Measurements from ENCODE around the gene TBC1D28. TPM values are rescaled to one million over a fixed set of nuclear protein-coding genes. Genes with fewer than 3 reads are reported as not detected.

The TBC1D28 gene
- total and polyA plus RNA-seq, 9 of the 15 experiments (the other 6 are each of a cell fraction or from before 2014, with no cell fraction given), result not detected

DNA sequence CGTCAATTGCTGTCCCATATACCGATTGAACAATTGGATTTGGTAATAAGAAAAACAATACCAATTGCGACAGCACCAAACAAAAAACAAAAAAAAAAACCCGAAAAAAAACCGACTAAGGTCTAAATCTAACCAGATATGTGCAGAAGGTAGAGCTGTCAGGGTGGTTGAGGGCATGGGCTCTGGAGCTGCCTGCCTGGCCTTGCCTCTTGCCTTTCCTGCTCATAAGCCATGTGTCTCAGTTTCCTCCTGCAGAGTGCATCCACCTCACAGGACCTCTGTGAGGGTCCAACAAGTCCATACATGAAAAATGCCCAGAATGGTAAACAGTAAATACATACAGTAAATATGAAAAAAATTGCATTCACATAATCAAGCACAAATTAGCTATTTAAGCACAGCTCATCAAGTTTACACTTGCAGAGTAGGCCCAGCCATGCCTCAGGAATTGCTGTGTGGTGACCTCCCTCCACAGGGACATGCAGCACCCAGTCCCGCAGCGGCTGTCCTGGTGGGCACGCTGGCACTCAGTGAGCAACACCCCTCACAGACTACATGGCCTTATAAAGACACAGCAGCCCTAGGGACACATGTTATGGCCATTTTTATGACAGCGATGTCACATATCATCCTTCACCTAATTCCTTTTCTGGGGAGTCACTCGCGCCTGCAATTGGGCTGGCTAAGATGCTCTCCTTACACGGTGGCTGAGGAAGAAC is 17.9 kb downstream of the TBC1D28 start:
- 50% methylated on average over 10 of the region's 12 CpGs for WGBS (ENCODE audit: insufficient coverage, low coverage, missing lambda C conversion rate)
- intact Hi-C loops (cut with micrococcal nuclease), result loop anchor here (10.0 kb wide), 1 partner anchor 308 kb away; no protein-coding TSS in a partner anchor
- TF ChIP-seq COPS2 (conservative IDR thresholded peaks at IDR 0.05), result no peak
- TF ChIP-seq KAT7 (CRISPR knock-in tag; IDR thresholded peaks at IDR 0.05; ENCODE audit: borderline replicate concordance), result no peak
- TF ChIP-seq, protein P1, sequence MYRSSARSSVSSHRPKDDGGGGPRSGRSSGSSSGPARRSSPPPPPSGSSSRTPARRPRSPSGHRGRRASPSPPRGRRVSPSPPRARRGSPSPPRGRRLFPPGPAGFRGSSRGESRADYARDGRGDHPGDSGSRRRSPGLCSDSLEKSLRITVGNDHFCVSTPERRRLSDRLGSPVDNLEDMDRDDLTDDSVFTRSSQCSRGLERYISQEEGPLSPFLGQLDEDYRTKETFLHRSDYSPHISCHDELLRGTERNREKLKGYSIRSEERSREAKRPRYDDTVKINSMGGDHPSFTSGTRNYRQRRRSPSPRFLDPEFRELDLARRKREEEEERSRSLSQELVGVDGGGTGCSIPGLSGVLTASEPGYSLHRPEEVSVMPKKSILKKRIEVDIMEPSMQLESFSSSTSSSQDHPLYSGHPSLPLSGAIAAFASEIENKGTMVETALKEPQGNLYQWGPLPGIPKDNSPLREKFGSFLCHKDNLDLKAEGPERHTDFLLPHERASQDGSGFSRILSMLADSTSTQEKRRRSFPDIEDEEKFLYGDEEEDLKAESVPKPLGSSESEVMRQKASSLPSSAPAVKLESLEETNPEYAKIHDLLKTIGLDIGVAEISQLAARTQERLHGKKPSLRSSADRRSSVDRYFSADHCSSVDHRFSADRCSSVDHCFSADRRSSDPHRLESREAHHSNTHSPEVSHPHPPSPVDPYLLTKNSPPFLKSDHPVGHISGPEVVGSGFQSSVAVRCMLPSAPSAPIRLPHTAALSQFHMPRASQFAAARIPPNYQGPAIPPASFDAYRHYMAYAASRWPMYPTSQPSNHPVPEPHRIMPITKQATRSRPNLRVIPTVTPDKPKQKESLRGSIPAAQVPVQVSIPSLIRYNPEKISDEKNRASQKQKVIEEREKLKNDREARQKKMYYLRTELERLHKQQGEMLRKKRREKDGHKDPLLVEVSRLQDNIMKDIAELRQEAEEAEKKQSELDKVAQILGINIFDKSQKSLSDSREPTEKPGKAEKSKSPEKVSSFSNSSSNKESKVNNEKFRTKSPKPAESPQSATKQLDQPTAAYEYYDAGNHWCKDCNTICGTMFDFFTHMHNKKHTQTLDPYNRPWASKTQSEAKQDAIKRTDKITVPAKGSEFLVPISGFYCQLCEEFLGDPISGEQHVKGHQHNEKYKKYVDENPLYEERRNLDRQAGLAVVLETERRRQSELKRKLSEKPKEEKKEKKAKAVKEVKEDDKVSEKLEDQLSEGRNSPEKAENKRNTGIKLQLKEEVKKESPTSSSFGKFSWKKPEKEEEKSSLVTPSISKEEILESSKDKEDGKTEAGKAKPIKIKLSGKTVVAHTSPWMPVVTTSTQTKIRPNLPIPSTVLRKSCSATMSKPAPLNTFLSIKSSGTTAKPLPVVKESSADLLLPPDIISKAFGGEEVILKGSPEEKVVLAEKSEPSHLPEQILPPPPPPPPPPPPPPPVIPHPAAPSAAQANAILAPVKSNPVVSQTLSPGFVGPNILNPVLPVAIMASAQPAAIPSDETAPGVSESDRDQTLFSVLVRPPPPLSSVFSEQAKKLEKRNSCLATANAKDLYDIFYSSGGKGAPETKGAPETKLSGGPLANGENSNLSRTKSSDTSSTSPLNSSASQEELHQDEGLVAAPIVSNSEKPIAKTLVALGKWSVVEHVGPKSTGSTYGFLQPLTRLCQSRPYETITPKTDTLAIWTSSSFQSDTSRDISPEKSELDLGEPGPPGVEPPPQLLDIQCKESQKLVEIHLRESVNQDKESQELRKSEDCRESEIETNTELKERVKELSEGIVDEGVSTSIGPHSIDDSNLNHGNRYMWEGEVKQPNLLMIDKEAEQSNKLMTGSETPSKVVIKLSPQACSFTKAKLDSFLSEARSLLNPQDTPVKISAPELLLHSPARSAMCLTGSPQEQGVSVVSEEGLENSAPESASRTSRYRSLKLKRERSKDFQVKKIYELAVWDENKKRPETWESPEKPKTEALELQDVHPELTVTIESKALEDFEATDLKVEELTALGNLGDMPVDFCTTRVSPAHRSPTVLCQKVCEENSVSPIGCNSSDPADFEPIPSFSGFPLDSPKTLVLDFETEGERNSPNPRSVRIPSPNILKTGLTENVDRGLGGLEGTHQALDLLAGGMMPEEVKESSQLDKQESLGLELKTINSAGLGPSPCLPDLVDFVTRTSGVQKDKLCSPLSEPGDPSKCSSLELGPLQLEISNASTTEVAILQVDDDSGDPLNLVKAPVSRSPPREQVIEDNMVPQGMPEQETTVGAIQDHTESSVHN (IDR thresholded peaks at IDR 0.05; ENCODE audit: borderline replicate concordance in 1 of 2, low read depth in 1 of 2), result no peak
- Histone ChIP-seq H3K27ac (ENCODE audit: extremely low read depth, low read depth, low read length) (no peak overlapping the region), H3K4me1 (replicated peaks in 1 of 2; ENCODE audit: control insufficient read depth in 2 of 2, insufficient read depth in 2 of 2, low read length in 2 of 2) (no peaks in the 10 kb centered on the region; a peak in 1 of 5 replicates), H3K4me2 (ENCODE audit: insufficient read depth, low read length) (no peak overlapping the region), H3K4me3 (no peak overlapping the region), H3K27me3 (ENCODE audit: control insufficient read depth in 2 of 2, insufficient read depth in 2 of 2, low read length in 2 of 2) (no peaks in the 10 kb centered on the region), H3K9me1 (ENCODE audit: control insufficient read depth, insufficient read depth, low read length) (no peaks in the 10 kb centered on the region), H3K9ac (ENCODE audit: insufficient read depth in 1 of 2, low read depth in 2 of 2, low read length in 2 of 2) (no peak overlapping the region), H4K20me1 (replicated peaks; ENCODE audit: control insufficient read depth, insufficient read depth, low read length) (no peaks in the 10 kb centered on the region), H2AFZ (ENCODE audit: low read depth, low read length) (peak overlapping the region; percentile 55; the same call in 1 of the 2 replicates), H3K9me3 (replicated peaks; ENCODE audit: control insufficient read depth, insufficient read depth, low read depth, low read length) (0 out of 2 replicates have a peak, but pooled peaks cover 2% of the 10 kb centered on the region), H3K36me3 (ENCODE audit: control insufficient read depth, insufficient read depth, low read length) (no peaks in the 10 kb centered on the region), H3K79me2 (ENCODE audit: control insufficient read depth, insufficient read depth, low read length) (no peaks in the 10 kb centered on the region)
- POLR2A ChIA-PET, result no interaction called here
- ATAC-seq (no peak), FAIRE-seq (no peak), DNase-seq (ENCODE audit: extremely low read depth in 1 of 4, low spot score in 3 of 4) (no peak)
- CTCF ChIA-PET (ENCODE audit: low intra/inter-chr PET ratio), result interaction anchor here (0.6 to 0.9 kb wide), 2 partner anchors 235 to 336 kb away, joined by 3 to 4 read pairs; no protein-coding TSS in a partner anchor
- BruUV-seq (replicated peaks), result no TSS peak
- in situ Hi-C loops (cut with MboI), result no loop called here

All from K562 (cell line).